ENCODE measurements around the gene NHSL2. TPM values are rescaled to one million over a fixed set of nuclear protein-coding genes. Genes with fewer than 3 reads are reported as not detected.

Gene NHSL2
- total RNA-seq, 2 experiments from 2014 or later, result not detected

DNA sequence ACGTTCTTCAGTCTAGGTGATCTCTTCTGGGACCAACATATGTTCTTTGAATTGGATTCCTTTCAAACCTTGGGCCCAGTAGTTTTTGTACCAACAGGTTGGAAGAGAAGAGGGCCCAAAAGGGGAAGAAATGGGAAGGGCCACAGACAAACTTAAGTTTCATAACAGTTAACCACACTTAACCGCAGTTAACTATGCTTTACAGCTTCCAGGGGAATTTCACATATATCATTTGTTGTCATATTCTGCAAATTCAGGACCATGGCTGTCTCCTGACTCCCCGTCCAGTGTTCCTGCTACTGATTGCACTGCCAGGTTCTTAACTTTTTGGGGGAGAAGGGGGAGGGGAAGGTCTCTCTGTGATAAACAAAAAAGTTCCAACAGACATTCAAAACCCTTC lies 186.5 kb downstream of the NHSL2 start:
- no peak overlapping the region for H3K4me2 ChIP-seq (ENCODE audit: low read length)
- no TSS peak for BruUV-seq (replicated peaks)
- intact Hi-C loops (cut with micrococcal nuclease; ENCODE audit: unreplicated experiment), result no loop called here
- H3K36me3 ChIP-seq (ENCODE audit: insufficient read depth, low read length), result no peaks in the 10 kb centered on the region
- H3K9me2 ChIP-seq (ENCODE audit: insufficient read depth, low read length), result no peaks in the 10 kb centered on the region
- H3K27ac ChIP-seq (ENCODE audit: low read depth, low read length, poor library complexity, severe bottlenecking), result no peak overlapping the region
- DNase-seq (ENCODE audit: low spot score), result no peak
- POLR2A ChIA-PET, result interaction anchor here (1.1 kb wide), 1 partner anchor 12 kb away, joined by 3 read pairs; no protein-coding TSS in a partner anchor
- no peak overlapping the region for H2AFZ ChIP-seq (ENCODE audit: low read length)
- H3K4me3 ChIP-seq (ENCODE audit: low read depth, low read length, poor library complexity, severe bottlenecking), result no peak overlapping the region
- CTCF ChIA-PET (ENCODE audit: unreplicated experiment), result no interaction called here
- TF ChIP-seq EZH2phosphoT487 (IDR thresholded peaks at IDR 0.05; ENCODE audit: borderline replicate concordance, low read depth, low read length), result no peak
- TF ChIP-seq, protein P1, sequence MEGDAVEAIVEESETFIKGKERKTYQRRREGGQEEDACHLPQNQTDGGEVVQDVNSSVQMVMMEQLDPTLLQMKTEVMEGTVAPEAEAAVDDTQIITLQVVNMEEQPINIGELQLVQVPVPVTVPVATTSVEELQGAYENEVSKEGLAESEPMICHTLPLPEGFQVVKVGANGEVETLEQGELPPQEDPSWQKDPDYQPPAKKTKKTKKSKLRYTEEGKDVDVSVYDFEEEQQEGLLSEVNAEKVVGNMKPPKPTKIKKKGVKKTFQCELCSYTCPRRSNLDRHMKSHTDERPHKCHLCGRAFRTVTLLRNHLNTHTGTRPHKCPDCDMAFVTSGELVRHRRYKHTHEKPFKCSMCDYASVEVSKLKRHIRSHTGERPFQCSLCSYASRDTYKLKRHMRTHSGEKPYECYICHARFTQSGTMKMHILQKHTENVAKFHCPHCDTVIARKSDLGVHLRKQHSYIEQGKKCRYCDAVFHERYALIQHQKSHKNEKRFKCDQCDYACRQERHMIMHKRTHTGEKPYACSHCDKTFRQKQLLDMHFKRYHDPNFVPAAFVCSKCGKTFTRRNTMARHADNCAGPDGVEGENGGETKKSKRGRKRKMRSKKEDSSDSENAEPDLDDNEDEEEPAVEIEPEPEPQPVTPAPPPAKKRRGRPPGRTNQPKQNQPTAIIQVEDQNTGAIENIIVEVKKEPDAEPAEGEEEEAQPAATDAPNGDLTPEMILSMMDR (conservative IDR thresholded peaks at IDR 0.05; ENCODE audit: low read length), result no peak
- H3K79me2 ChIP-seq (ENCODE audit: insufficient read depth, low read depth, low read length), result no peaks in the 10 kb centered on the region
- no peaks in the 10 kb centered on the region for H4K20me1 ChIP-seq (ENCODE audit: insufficient read depth, low read length)
- H3K4me1 ChIP-seq (ENCODE audit: insufficient read depth, low read length, poor library complexity, severe bottlenecking), result no peaks in the 10 kb centered on the region
- no peaks in the 10 kb centered on the region for H3K9me3 ChIP-seq (ENCODE audit: low read length)

DNA sequence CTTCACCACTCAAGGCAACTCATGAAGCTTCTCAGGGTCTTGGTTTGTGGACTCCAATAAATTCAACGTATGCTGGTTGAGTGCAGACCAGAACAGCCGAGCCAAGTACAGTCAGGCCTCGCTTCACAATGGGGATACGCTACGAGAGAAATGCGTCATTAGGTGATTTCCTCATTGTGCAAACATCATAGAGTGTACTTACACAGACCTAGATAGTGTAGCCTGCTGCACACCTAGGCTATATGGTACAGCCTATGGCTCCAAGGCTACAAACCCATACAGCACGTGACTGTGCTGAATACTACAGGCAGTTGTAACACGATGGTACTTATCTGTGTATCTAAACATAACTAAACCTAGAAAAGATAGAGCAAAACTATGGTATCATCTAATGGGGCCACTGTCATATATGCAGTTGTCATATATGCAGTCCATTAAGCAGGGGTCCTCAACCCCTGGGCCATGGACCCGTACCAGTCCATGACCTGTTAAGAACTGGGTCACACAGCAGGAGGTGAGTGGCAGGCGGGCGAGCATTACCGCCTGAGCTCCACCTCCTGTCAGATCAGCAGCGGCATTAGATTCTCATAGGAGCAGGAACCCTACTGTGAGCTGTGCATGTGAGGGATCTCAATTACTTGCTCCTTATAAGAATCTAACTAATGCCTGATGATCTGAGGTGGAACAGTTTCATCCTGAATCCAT lies 189.6 kb downstream of the NHSL2 start:
- BruUV-seq (replicated peaks), result no TSS peak
- no peaks in the 10 kb centered on the region for H4K20me1 ChIP-seq (ENCODE audit: insufficient read depth, low read length)
- no peaks in the 10 kb centered on the region for H3K9me2 ChIP-seq (ENCODE audit: insufficient read depth, low read length)
- intact Hi-C loops (cut with micrococcal nuclease; ENCODE audit: unreplicated experiment), result no loop called here
- no peaks in the 10 kb centered on the region for H3K79me2 ChIP-seq (ENCODE audit: insufficient read depth, low read depth, low read length)
- H3K4me2 ChIP-seq (ENCODE audit: low read length), result no peak overlapping the region
- H3K4me3 ChIP-seq (ENCODE audit: low read depth, low read length, poor library complexity, severe bottlenecking), result no peak overlapping the region
- H3K9me3 ChIP-seq (ENCODE audit: low read length), result no peaks in the 10 kb centered on the region
- no peaks in the 10 kb centered on the region for H3K36me3 ChIP-seq (ENCODE audit: insufficient read depth, low read length)
- no peak overlapping the region for H3K27ac ChIP-seq (ENCODE audit: low read depth, low read length, poor library complexity, severe bottlenecking)
- POLR2A ChIA-PET, result no interaction called here
- no peak overlapping the region for H2AFZ ChIP-seq (ENCODE audit: low read length)
- CTCF ChIA-PET (ENCODE audit: unreplicated experiment), result interaction anchor here (0.5 kb wide), 1 partner anchor 970 kb away, joined by 7 read pairs; no protein-coding TSS in a partner anchor
- TF ChIP-seq EZH2phosphoT487 (IDR thresholded peaks at IDR 0.05; ENCODE audit: borderline replicate concordance, low read depth, low read length), result no peak
- TF ChIP-seq, protein P1 (conservative IDR thresholded peaks at IDR 0.05; ENCODE audit: low read length), result no peak
- no peak for DNase-seq (ENCODE audit: low spot score)
- H3K4me1 ChIP-seq (ENCODE audit: insufficient read depth, low read length, poor library complexity, severe bottlenecking), result no peaks in the 10 kb centered on the region

DNA sequence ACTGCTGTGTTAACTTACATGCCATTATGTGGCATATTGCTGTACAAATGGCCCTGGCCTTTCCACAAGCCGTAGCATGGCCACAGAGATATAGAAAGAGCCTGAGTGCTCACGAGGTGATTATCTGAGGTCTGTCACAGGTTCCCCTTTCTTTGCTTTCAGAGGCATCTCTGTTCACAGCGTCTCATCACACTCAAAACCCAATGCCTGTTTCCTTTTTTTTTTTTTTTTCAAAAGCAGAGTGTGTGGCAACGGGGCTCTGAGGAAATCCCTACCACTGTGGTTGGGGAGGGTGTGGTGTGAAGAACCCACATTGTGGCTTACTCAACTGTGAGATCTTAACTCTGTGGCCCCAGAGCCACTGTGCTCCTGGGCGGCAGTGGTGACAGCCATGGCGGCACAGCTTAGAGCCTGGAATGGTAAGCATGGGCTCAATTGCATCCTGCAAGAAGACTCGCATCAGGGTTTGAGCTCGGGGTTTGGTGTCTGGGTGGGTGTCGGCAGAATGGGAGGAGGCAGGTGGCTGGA lies 190.2 kb downstream of the NHSL2 start:
- no peak overlapping the region for H3K27ac ChIP-seq (ENCODE audit: low read depth, low read length, poor library complexity, severe bottlenecking)

More for the DNA sequence above, 190.2 kb downstream of the NHSL2 start:
- DNase-seq (ENCODE audit: low spot score), result no peak
- no peaks in the 10 kb centered on the region for H3K4me1 ChIP-seq (ENCODE audit: insufficient read depth, low read length, poor library complexity, severe bottlenecking)
- no peaks in the 10 kb centered on the region for H3K36me3 ChIP-seq (ENCODE audit: insufficient read depth, low read length)
- no peaks in the 10 kb centered on the region for H3K9me2 ChIP-seq (ENCODE audit: insufficient read depth, low read length)
- ChIA-PET POLR2A (no interaction called here), CTCF (ENCODE audit: unreplicated experiment) (no interaction called here)
- no peak overlapping the region for H3K4me2 ChIP-seq (ENCODE audit: low read length)
- H2AFZ ChIP-seq (ENCODE audit: low read length), result no peak overlapping the region
- no peak overlapping the region for H3K4me3 ChIP-seq (ENCODE audit: low read depth, low read length, poor library complexity, severe bottlenecking)
- BruUV-seq (replicated peaks), result no TSS peak
- TF ChIP-seq, protein P1 (conservative IDR thresholded peaks at IDR 0.05; ENCODE audit: low read length), result no peak
- no peak for TF ChIP-seq EZH2phosphoT487 (IDR thresholded peaks at IDR 0.05; ENCODE audit: borderline replicate concordance, low read depth, low read length)
- H3K9me3 ChIP-seq (ENCODE audit: low read length), result no peaks in the 10 kb centered on the region
- H4K20me1 ChIP-seq (ENCODE audit: insufficient read depth, low read length), result no peaks in the 10 kb centered on the region
- H3K79me2 ChIP-seq (ENCODE audit: insufficient read depth, low read depth, low read length), result no peaks in the 10 kb centered on the region
- intact Hi-C loops (cut with micrococcal nuclease; ENCODE audit: unreplicated experiment), result no loop called here
